ENCODE measurements around the gene PRR18. TPM values are rescaled to one million over a fixed set of nuclear protein-coding genes. Genes with fewer than 3 reads are reported as not detected.
A peak's percentile ranks its signal among the peaks of the same experiment; 100 is the strongest.

The PRR18 gene
- total RNA-seq, 2 experiments from 2014 or later = not detected

DNA sequence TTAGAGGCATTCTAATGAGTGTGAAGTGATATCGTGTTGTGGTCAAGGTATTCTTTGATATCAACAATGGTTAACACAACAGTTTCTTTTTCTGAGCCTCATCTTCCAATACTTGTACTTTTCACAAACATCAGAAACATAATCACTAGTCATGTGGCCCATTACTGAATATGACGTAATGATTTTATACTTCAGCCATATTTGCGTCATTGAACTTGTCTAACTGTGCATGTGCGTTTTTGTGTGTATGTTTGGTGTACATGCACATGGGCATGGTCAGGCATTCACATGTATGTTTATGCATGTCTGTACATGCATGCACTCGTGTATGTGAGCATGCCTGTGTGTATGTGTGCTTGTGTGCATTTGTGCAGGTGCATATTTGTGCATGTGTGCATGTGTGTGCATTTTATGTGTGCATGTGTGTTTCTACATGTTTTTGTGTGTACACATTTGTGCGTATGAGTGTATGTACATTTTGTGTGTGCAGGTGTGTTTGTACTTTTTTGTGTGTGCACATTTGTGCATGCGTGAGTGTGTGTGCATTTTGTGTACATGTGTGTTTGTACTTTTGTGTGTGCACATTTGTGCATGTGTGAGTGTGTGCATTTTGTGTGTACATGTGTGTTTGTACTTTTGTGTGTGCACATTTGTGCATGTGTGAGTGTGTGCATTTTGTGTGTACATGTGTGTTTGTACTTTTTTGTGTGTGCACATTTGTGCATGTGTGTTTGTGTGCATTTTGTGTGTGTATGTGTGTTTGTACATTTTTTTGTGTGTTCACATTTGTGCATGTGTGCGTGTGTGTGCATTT is 29.4 kb downstream of the PRR18 start:
- H3K27me3 Mint-ChIP-seq (ENCODE audit: low read depth) = peaks cover 19% of the 10 kb centered on the region
- H3K4me3 Mint-ChIP-seq = no peak overlapping the region
- H3K27ac Mint-ChIP-seq = no peak overlapping the region
- DNase-seq (no peak), ATAC-seq (no peak)
- H3K4me1 Mint-ChIP-seq (ENCODE audit: low read depth) = peaks cover 11% of the 10 kb centered on the region
- ChIA-PET POLR2A (no interaction called here), CTCF (interaction anchor here (3.1 to 4.4 kb wide), 2 partner anchors 103 to 122 kb away, joined by 15 to 23 read pairs; no protein-coding TSS in a partner anchor)
- no peaks in the 10 kb centered on the region for H3K36me3 Mint-ChIP-seq (ENCODE audit: low read depth)
- no peaks in the 10 kb centered on the region for H3K9me3 Mint-ChIP-seq (ENCODE audit: insufficient read depth)

DNA sequence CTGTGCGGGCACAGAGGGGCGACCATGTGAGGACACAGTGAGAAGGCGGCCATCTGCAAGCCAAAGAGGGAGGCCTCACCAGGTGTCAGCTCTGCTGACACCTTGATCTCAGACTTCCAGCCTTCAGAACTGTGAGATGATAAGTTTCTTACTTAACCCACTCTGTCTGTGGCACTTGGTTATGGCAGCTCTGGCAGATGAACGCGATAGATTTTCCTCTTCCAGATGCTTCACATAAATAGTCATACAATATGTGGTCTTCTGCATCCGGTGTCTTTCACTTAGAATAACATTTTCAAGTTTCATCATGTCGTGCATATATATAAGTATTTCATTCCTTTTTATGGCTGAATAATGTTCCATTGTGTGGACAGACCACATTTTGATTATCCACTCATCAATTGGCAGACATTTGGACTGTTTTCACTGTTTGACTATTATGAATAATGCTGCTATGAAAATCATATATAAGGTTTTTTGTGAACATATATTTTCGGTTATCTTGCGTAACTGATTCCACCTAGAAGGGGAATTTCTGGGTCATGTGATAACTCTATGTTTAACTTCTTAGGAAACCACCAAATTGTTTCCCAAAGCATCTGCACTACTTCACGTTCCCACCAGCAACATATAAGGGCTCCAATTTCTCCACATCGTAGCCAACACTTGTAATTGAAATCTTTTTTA is 30.2 kb downstream of the PRR18 start:
- H3K4me1 Mint-ChIP-seq (ENCODE audit: low read depth) = peaks cover 11% of the 10 kb centered on the region
- ChIA-PET POLR2A (no interaction called here), CTCF (interaction anchor here (2.5 to 4.6 kb wide), 2 partner anchors 102 to 123 kb away, joined by 49 to 61 read pairs; no protein-coding TSS in a partner anchor)
- no peak for DNase-seq
- H3K27me3 Mint-ChIP-seq (ENCODE audit: low read depth) = peaks cover 19% of the 10 kb centered on the region
- no peak for ATAC-seq
- H3K36me3 Mint-ChIP-seq (ENCODE audit: low read depth) = no peaks in the 10 kb centered on the region
- no peaks in the 10 kb centered on the region for H3K9me3 Mint-ChIP-seq (ENCODE audit: insufficient read depth)
- H3K27ac Mint-ChIP-seq = no peak overlapping the region
- H3K4me3 Mint-ChIP-seq = no peak overlapping the region

GRCh38 chr6:166277018-166277417 is 31.2 kb downstream of the PRR18 start:
- POLR2A ChIA-PET = no interaction called here
- ATAC-seq (no peak), DNase-seq (no peak)
- Mint-ChIP-seq H3K4me1 (ENCODE audit: low read depth) (peaks cover 11% of the 10 kb centered on the region), H3K4me3 (no peak overlapping the region), H3K36me3 (ENCODE audit: low read depth) (no peaks in the 10 kb centered on the region), H3K27ac (no peak overlapping the region), H3K9me3 (ENCODE audit: insufficient read depth) (no peaks in the 10 kb centered on the region), H3K27me3 (ENCODE audit: low read depth) (peaks cover 17% of the 10 kb centered on the region)
- CTCF ChIA-PET = interaction anchor here (0.6 to 4.6 kb wide), 5 partner anchors 8 to 124 kb away, joined by 3 to 61 read pairs (median 5); no protein-coding TSS in a partner anchor

- no peaks in the 10 kb centered on the region for H3K36me3 Mint-ChIP-seq (ENCODE audit: low read depth)
- ChIA-PET POLR2A (interaction anchor here (1.0 kb wide), 1 partner anchor 106 kb away, joined by 3 read pairs; no protein-coding TSS in a partner anchor), CTCF (interaction anchor here (0.6 to 4.6 kb wide), 17 partner anchors 9 to 213 kb away, joined by 3 to 61 read pairs (median 3); no protein-coding TSS in a partner anchor)
- no peak overlapping the region for H3K4me3 Mint-ChIP-seq
- peaks cover 11% of the 10 kb centered on the region for H3K4me1 Mint-ChIP-seq (ENCODE audit: low read depth)
- DNase-seq = peak; percentile 83
- peak; percentile 93 for ATAC-seq
- peak overlapping the region; percentile 64 for H3K27ac Mint-ChIP-seq
- peaks cover 14% of the 10 kb centered on the region for H3K27me3 Mint-ChIP-seq (ENCODE audit: low read depth)
- H3K9me3 Mint-ChIP-seq (ENCODE audit: insufficient read depth) = no peaks in the 10 kb centered on the region
Measured at GRCh38 chr6:166275714-166276166, 32.5 kb downstream of the PRR18 start.

- CTCF ChIA-PET = interaction anchor here (1.2 to 4.6 kb wide), 3 partner anchors 39 to 126 kb away, joined by 4 to 61 read pairs (median 4); no protein-coding TSS in a partner anchor
- no peaks in the 10 kb centered on the region for H3K36me3 Mint-ChIP-seq (ENCODE audit: low read depth)
- peak; percentile 15 for DNase-seq
- H3K27ac Mint-ChIP-seq = no peak overlapping the region
- ATAC-seq = no peak
- no peak overlapping the region for H3K4me3 Mint-ChIP-seq
- peaks cover 11% of the 10 kb centered on the region for H3K4me1 Mint-ChIP-seq (ENCODE audit: low read depth)
- POLR2A ChIA-PET = no interaction called here
- no peaks in the 10 kb centered on the region for H3K9me3 Mint-ChIP-seq (ENCODE audit: insufficient read depth)
- H3K27me3 Mint-ChIP-seq (ENCODE audit: low read depth) = peaks cover 11% of the 10 kb centered on the region
Measured at GRCh38 chr6:166274739-166275370, 33.3 kb downstream of the PRR18 start.

- CTCF ChIA-PET = interaction anchor here (1.2 to 4.6 kb wide), 3 partner anchors 39 to 126 kb away, joined by 4 to 61 read pairs (median 4); no protein-coding TSS in a partner anchor
- DNase-seq (no peak), ATAC-seq (no peak)
- H3K36me3 Mint-ChIP-seq (ENCODE audit: low read depth) = no peaks in the 10 kb centered on the region
- H3K27me3 Mint-ChIP-seq (ENCODE audit: low read depth) = peaks cover 16% of the 10 kb centered on the region
- H3K9me3 Mint-ChIP-seq (ENCODE audit: insufficient read depth) = no peaks in the 10 kb centered on the region
- peaks cover 11% of the 10 kb centered on the region for H3K4me1 Mint-ChIP-seq (ENCODE audit: low read depth)
- no peak overlapping the region for H3K27ac Mint-ChIP-seq
- H3K4me3 Mint-ChIP-seq = no peak overlapping the region
- POLR2A ChIA-PET = no interaction called here
Measured at GRCh38 chr6:166274163-166274562, 34.0 kb downstream of the PRR18 start.

- CTCF ChIA-PET = interaction anchor here (0.9 kb wide), 1 partner anchor 12 kb away, joined by 4 read pairs; no protein-coding TSS in a partner anchor
- POLR2A ChIA-PET = no interaction called here
- no peak for ATAC-seq
- DNase-seq = no peak
- H3K27me3 Mint-ChIP-seq (ENCODE audit: low read depth) = peaks cover 11% of the 10 kb centered on the region
- no peaks in the 10 kb centered on the region for H3K9me3 Mint-ChIP-seq (ENCODE audit: insufficient read depth)
- H3K27ac Mint-ChIP-seq = no peak overlapping the region
- no peaks in the 10 kb centered on the region for H3K36me3 Mint-ChIP-seq (ENCODE audit: low read depth)
- H3K4me1 Mint-ChIP-seq (ENCODE audit: low read depth) = peaks cover 11% of the 10 kb centered on the region
- H3K4me3 Mint-ChIP-seq = no peak overlapping the region
Measured at GRCh38 chr6:166271376-166271765, 36.8 kb downstream of the PRR18 start.

- ChIA-PET POLR2A (interaction anchor here (1.3 kb wide), 1 partner anchor 14 kb away, joined by 3 read pairs; no protein-coding TSS in a partner anchor), CTCF (no interaction called here)
- DNase-seq = no peak
- H3K36me3 Mint-ChIP-seq (ENCODE audit: low read depth) = no peaks in the 10 kb centered on the region
- H3K9me3 Mint-ChIP-seq (ENCODE audit: insufficient read depth) = no peaks in the 10 kb centered on the region
- peaks cover 7% of the 10 kb centered on the region for H3K4me1 Mint-ChIP-seq (ENCODE audit: low read depth)
- no peak overlapping the region for H3K27ac Mint-ChIP-seq
- peaks cover 8% of the 10 kb centered on the region for H3K27me3 Mint-ChIP-seq (ENCODE audit: low read depth)
- no peak overlapping the region for H3K4me3 Mint-ChIP-seq
- no peak for ATAC-seq
Measured at GRCh38 chr6:166270706-166271375, 37.4 kb downstream of the PRR18 start.

- no peak overlapping the region for H3K27ac Mint-ChIP-seq
- CTCF ChIA-PET = interaction anchor here (0.9 to 1.0 kb wide), 2 partner anchors 34 to 131 kb away, joined by 3 read pairs; no protein-coding TSS in a partner anchor
- H3K27me3 Mint-ChIP-seq (ENCODE audit: low read depth) = peaks cover 8% of the 10 kb centered on the region
- no peak overlapping the region for H3K4me3 Mint-ChIP-seq
- H3K36me3 Mint-ChIP-seq (ENCODE audit: low read depth) = no peaks in the 10 kb centered on the region
- no peaks in the 10 kb centered on the region for H3K4me1 Mint-ChIP-seq (ENCODE audit: low read depth)
- DNase-seq = no peak
- ATAC-seq = no peak
- POLR2A ChIA-PET = interaction anchor here (1.3 kb wide), 1 partner anchor 13 kb away, joined by 3 read pairs; no protein-coding TSS in a partner anchor
- H3K9me3 Mint-ChIP-seq (ENCODE audit: insufficient read depth) = no peaks in the 10 kb centered on the region
Measured at GRCh38 chr6:166269301-166270039, 38.7 kb downstream of the PRR18 start.

DNA sequence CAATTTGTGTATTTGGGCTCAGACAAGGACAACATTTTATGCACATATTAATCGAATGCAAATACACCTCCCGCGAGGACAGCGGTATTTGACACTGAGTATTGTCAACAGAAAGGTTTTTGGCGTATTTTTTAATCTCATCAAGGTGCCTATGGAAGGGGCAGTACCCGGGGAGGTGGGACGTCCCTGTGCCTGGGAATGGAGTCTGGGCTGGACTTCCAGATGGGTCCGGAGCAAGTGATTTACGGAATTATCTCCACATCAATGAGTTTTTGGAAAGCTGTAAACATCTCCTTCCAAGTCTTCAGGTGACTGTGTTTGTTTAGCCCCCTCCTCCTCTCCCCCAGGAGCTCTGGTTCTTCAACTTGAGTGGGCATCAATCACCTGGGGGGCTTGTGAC is 39.8 kb downstream of the PRR18 start:
- H3K36me3 Mint-ChIP-seq (ENCODE audit: low read depth) = no peaks in the 10 kb centered on the region

More for the DNA sequence above, 39.8 kb downstream of the PRR18 start:
- Mint-ChIP-seq H3K4me1 (ENCODE audit: low read depth) (peaks cover under 1% of the 10 kb centered on the region), H3K27me3 (ENCODE audit: low read depth) (peaks cover 6% of the 10 kb centered on the region), H3K9me3 (ENCODE audit: insufficient read depth) (no peaks in the 10 kb centered on the region), H3K4me3 (no peak overlapping the region), H3K27ac (no peak overlapping the region)
- ChIA-PET CTCF (interaction anchor here (1.4 kb wide), 1 partner anchor 9 kb away, joined by 4 read pairs; no protein-coding TSS in a partner anchor), POLR2A (no interaction called here)
- ATAC-seq (no peak), DNase-seq (no peak)
